Neutrophil (primary cell): Measurements from ENCODE around the gene TMOD4.
A peak's percentile ranks its signal among the peaks of the same experiment; 100 is the strongest.

Experiments
- H3K27ac ChIP-seq: fragments of 200-600 bp; sonication (generic); 2 replicates; pipeline ENCODE4 v1.5.1; 2016; ENCODE audit warnings: mild to moderate bottlenecking, moderate library complexity
- H3K27me3 ChIP-seq: fragments of 200-600 bp; sonication (generic); 2 replicates; pipeline ENCODE4 v1.6.0; 2016; ENCODE audit warnings: mild to moderate bottlenecking
- H3K36me3 ChIP-seq: fragments of 200-600 bp; sonication (generic); 2 replicates; pipeline ENCODE4 v1.5.1; 2017
- H3K4me1 ChIP-seq, 2 experiments: fragments of 200-600 bp in 1 of 2; sonication (generic) in 1 of 2; 1 replicate in 1 of 2; 2 replicates in 1 of 2; pipeline versions ENCODE4 v1.5.1 to v1.6.1; 2013 to 2016; ENCODE audit warnings: low read depth in 1 of 2, low read length in 1 of 2, mild to moderate bottlenecking in 1 of 2, moderate library complexity in 1 of 2; ENCODE audit not compliant: control insufficient read depth in 1 of 2, insufficient read depth in 1 of 2
- H3K4me3 ChIP-seq, 2 experiments: fragments of 200-600 bp in 1 of 2; sonication (generic) in 1 of 2; 1 replicate in 1 of 2; 2 replicates in 1 of 2; pipeline ENCODE4 v1.5.1; 2013 to 2016; ENCODE audit warnings: low read depth in 1 of 2, low read length in 1 of 2, mild to moderate bottlenecking in 1 of 2, moderate library complexity in 1 of 2
- H3K9me3 ChIP-seq: fragments of 200-600 bp; sonication (generic); 2 replicates; pipeline ENCODE4 v1.5.1; 2016
- CTCF ChIP-seq: fragments of 200-600 bp; sonication (generic); IDR thresholded peaks from 2 replicates; pipeline ENCODE4 v1.5.1; 2016; ENCODE audit warnings: antibody characterized with exemption

TMOD4 gene

DNA sequence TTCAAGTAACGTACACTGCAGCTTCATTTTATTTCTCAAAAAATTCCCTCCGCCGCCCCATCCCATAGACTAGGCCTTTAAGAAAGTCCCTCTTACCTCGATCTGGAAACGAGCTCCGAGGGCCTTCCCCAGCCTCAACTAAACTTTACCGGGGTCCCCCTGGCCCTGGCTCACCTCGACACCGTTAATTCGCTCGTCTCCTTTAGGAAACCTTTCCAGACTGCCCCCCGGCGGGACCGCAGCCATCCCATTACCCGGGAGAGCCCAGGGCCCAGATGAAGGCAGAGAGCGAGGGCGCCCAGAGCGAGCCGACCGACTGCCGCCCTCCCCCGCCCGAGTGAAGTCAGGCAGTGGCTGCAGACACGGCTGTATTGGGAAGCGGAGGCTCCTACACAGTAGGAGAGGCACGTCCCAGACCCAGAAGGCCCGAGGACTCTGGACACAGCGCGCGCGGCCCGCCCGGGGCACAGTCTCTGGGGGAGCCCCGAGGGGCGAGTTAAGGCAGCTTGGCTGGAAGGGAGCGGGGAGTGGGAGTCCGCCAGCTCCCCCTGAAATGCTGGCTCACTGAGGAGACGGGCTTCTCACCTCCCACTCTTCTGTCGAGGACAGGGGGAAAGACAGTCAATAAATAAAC is 44.0 kb downstream of the TMOD4 start:
- peak overlapping the region in 1 of 2 experiments; percentile 35 for H3K4me3 ChIP-seq
- H3K4me1 ChIP-seq: peaks cover 11 to 13% of the 10 kb centered on the region in 2 experiments
- H3K36me3 ChIP-seq: no peaks in the 10 kb centered on the region
- no peak for TF ChIP-seq CTCF
- H3K27ac ChIP-seq: no peak overlapping the region
- peaks cover 15% of the 10 kb centered on the region for H3K27me3 ChIP-seq
- H3K9me3 ChIP-seq: no peaks in the 10 kb centered on the region

DNA sequence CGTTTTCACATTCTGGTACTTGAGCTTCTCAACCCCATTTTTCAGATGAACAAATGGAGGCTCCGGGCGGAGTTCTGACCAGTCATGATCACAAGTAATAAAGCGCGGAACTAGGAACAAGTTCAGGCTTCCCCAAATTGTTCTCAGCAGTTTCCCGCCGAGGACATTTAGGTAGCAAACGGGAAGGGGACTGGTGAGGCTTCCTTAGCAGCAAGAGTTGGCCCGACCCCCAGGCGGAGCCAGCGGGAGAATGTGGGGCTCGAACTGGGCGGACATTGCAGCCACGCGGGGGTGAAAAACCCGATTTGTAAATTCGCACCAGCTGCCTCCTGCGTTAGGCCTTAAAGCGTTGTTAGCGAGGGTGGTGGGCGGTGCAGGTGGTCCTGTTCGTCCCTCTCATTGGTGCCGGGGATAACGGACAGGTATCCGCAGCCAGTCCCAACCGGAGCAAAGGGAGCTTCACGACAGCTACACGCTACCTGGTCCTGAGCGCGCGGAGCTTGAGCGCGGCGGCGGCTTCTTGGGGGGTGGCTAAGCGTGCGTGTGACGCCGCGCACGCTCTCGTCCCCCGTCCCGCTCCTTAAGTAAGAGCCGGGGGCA is 44.7 kb downstream of the TMOD4 start:
- no peak overlapping the region for H3K27ac ChIP-seq
- no peaks in the 10 kb centered on the region for H3K36me3 ChIP-seq
- peaks cover 11 to 13% of the 10 kb centered on the region in 2 experiments for H3K4me1 ChIP-seq
- H3K27me3 ChIP-seq: peaks cover 15% of the 10 kb centered on the region
- H3K4me3 ChIP-seq: peak overlapping the region; percentile 30 to 35
- H3K9me3 ChIP-seq: no peaks in the 10 kb centered on the region
- no peak for TF ChIP-seq CTCF

- peaks cover 11 to 13% of the 10 kb centered on the region in 2 experiments for H3K4me1 ChIP-seq
- H3K9me3 ChIP-seq: no peaks in the 10 kb centered on the region
- H3K4me3 ChIP-seq: no peak overlapping the region
- H3K27me3 ChIP-seq: peaks cover 15% of the 10 kb centered on the region
- no peaks in the 10 kb centered on the region for H3K36me3 ChIP-seq
- H3K27ac ChIP-seq: no peak overlapping the region
- TF ChIP-seq CTCF: no peak
Observed at GRCh38 chr1:151128800-151129199, 47.0 kb downstream of the TMOD4 start.

GRCh38 chr1:151124763-151125403 is 50.9 kb downstream of the TMOD4 start:
- TF ChIP-seq CTCF: no peak
- no peak overlapping the region for H3K4me3 ChIP-seq
- no peaks in the 10 kb centered on the region for H3K4me1 ChIP-seq
- H3K9me3 ChIP-seq: no peaks in the 10 kb centered on the region
- H3K27ac ChIP-seq: no peak overlapping the region
- H3K27me3 ChIP-seq: no peaks in the 10 kb centered on the region
- H3K36me3 ChIP-seq: peaks cover 7% of the 10 kb centered on the region
